Fibroblast of lung (primary cell): ENCODE data around the gene GRB10. TPM values are rescaled to one million over a fixed set of nuclear protein-coding genes. Genes with fewer than 3 reads are reported as not detected.

Experiments
- DNase-seq, 2 donors: peaks; one replicate each; pipeline versions ENCODE4 v3.0.0 to v3.0.0-alpha.2; 2010; ENCODE audit warnings: low read depth in 2 of 2
- H2AFZ ChIP-seq: 2 replicates; pipeline ENCODE4 v1.5.1; 2012; ENCODE audit warnings: low read length, control low read depth, inconsistent platforms
- H3K27ac ChIP-seq: 2 replicates; pipeline ENCODE4 v1.5.1; 2011; ENCODE audit warnings: low read length, control low read depth; ENCODE audit not compliant: insufficient read depth
- H3K27me3 ChIP-seq: 2 replicates; pipeline ENCODE4 v1.5.1; 2011; ENCODE audit warnings: mild to moderate bottlenecking, low read length; ENCODE audit not compliant: control insufficient read depth, insufficient read depth
- H3K36me3 ChIP-seq: 2 replicates; pipeline ENCODE4 v1.5.1; 2011; ENCODE audit warnings: low read length; ENCODE audit not compliant: control insufficient read depth, insufficient read depth
- H3K4me1 ChIP-seq: 2 replicates; pipeline ENCODE4 v1.5.1; 2011; ENCODE audit warnings: low read length; ENCODE audit not compliant: control insufficient read depth, insufficient read depth; ENCODE audit errors: extremely low read depth
- H3K4me2 ChIP-seq: 2 replicates; pipeline ENCODE4 v1.5.1; 2011; ENCODE audit warnings: low read length, control low read depth; ENCODE audit not compliant: insufficient read depth; ENCODE audit errors: extremely low read depth
- H3K4me3 ChIP-seq, 4 experiments: fragments of 200-600 bp in 1 of 4; sonication (generic) in 1 of 4; replicated peaks in 1 of 4; 2 replicates each; pipeline ENCODE4 v1.5.1; 2011 to 2016; ENCODE audit warnings: low read length in 4 of 4, low read depth in 3 of 4, mild to moderate bottlenecking in 3 of 4, control low read depth in 2 of 4, inconsistent platforms in 1 of 4, mixed read lengths in 1 of 4; ENCODE audit not compliant: insufficient read depth in 1 of 4; ENCODE audit errors: control extremely low read depth in 1 of 4
- H3K79me2 ChIP-seq: 2 replicates; pipeline ENCODE4 v1.5.1; 2012; ENCODE audit warnings: mild to moderate bottlenecking, low read length, inconsistent platforms; ENCODE audit not compliant: control insufficient read depth, insufficient read depth
- H3K9ac ChIP-seq: 2 replicates; pipeline ENCODE4 v1.5.1; 2011; ENCODE audit warnings: mild to moderate bottlenecking, low read length, control low read depth; ENCODE audit not compliant: insufficient read depth
- H3K9me3 ChIP-seq: 2 replicates; pipeline ENCODE4 v1.5.1; 2012; ENCODE audit warnings: low read depth, low read length; ENCODE audit not compliant: control insufficient read depth, insufficient read depth
- H4K20me1 ChIP-seq: 2 replicates; pipeline ENCODE4 v1.5.1; 2011; ENCODE audit warnings: low read length; ENCODE audit not compliant: control insufficient read depth, insufficient read depth; ENCODE audit errors: extremely low read depth
- CTCF ChIP-seq, 2 donors: IDR thresholded peaks in 1 of 2; conservative IDR thresholded peaks in 1 of 2; 1 replicate in 1 of 2; 2 replicates in 1 of 2; pipeline ENCODE4 v1.5.1; 2011 to 2012; ENCODE audit warnings: low read length in 2 of 2, control low read depth in 1 of 2, inconsistent platforms in 1 of 2, low read depth in 1 of 2, mild to moderate bottlenecking in 1 of 2
- EZH2 ChIP-seq: IDR thresholded peaks from 2 replicates; pipeline ENCODE4 v1.5.1; 2012; ENCODE audit warnings: low read length, control low read depth, mild to moderate bottlenecking; ENCODE audit errors: missing control alignments
- polyA plus RNA-seq, 2 donors: library from polyadenylated mRNA; depleted of rRNA in 1 of 2; stranded (reverse) in 1 of 2; unstranded in 1 of 2; fragments of >200 nt; gene quantifications; 2 replicates each; pipeline ENCODE4 v1.2.1, GENCODE V29; 2011 to 2012; ENCODE audit warnings: missing spikeins in 1 of 2
- total RNA-seq: library from RNA; depleted of rRNA; stranded (reverse); fragments of >200 nt; gene quantifications from 2 replicates; pipeline ENCODE4 v1.2.1, GENCODE V29; 2014

GRB10 gene
- total and polyA plus RNA-seq, 2 donors (not counting 1 experiment from before 2014, with no cell fraction given): 11.1 to 64.1 TPM

DNA sequence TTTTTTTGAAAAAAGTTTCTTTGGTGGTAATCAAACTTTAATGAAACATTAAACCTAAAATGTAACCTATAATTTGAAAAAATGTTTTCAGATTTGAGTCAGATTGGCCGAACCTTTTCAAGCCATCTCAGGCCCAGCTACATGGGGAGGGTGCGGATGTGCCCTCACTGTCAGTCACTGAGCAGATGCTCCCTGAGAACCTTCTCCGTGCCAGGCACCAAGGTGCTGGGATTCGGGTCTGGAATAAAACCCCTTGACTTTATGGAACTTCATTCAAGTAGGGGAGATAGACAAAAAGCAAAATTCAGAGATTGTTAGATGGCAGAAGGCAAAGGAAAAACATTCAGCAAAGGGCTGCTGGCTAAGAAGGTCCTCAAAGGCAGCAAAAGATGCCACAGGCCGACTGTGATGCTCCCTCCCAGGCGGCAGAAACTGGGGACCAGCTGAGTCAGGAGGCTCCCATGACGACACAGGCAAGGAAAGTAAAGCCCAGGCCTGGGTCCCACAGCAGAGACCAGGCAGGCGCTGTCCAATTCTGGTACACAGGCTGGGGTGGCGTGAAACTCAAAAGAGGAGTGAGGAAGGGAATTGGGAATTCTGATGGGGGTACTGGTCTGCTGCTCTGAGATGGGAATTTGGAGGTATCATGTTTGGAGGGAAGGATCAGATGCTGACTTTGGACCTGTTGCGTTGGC is 135.3 kb downstream of the GRB10 start:
- Histone ChIP-seq H4K20me1 (no peaks in the 10 kb centered on the region), H2AFZ (no peak overlapping the region), H3K4me2 (no peak overlapping the region), H3K4me3 (no peak overlapping the region), H3K79me2 (no peaks in the 10 kb centered on the region), H3K9ac (no peak overlapping the region), H3K27ac (no peak overlapping the region), H3K27me3 (no peaks in the 10 kb centered on the region), H3K36me3 (no peaks in the 10 kb centered on the region), H3K4me1 (no peaks in the 10 kb centered on the region), H3K9me3 (no peaks in the 10 kb centered on the region)
- DNase-seq: no peak
- TF ChIP-seq EZH2: no peak
- TF ChIP-seq CTCF (conservative IDR thresholded peaks at IDR 0.05 in 1 of 2, IDR thresholded peaks at IDR 0.05 in 1 of 2; ENCODE audit: low read depth in 1 of 2, low read length in 2 of 2): no peak

DNA sequence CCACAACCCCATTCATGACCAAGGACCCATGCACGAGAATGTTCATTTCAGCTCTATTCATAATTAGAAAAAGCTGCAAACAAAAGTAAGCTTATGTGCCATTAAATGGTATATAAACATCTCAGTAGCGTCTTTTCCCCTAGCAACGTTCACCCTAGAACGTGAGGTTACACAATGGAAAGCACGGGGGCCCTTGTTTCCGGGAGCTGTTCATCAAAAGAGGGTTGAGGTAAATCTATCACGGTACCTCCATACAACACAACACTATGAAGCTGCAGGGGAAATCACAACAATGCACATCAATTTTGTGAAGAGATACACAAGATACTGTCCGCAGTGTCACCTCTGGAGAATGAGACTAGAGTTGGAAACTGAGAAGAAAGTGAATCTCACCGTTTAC is 136.6 kb downstream of the GRB10 start:
- H3K27me3 ChIP-seq: no peaks in the 10 kb centered on the region
- no peak overlapping the region for H3K4me3 ChIP-seq
- H3K9me3 ChIP-seq: no peaks in the 10 kb centered on the region
- no peak overlapping the region for H2AFZ ChIP-seq
- no peak overlapping the region for H3K27ac ChIP-seq
- no peak for TF ChIP-seq CTCF (conservative IDR thresholded peaks at IDR 0.05 in 1 of 2, IDR thresholded peaks at IDR 0.05 in 1 of 2; ENCODE audit: low read depth in 1 of 2, low read length in 2 of 2)
- no peak for TF ChIP-seq EZH2
- H3K79me2 ChIP-seq: no peaks in the 10 kb centered on the region
- no peak overlapping the region for H3K9ac ChIP-seq
- H4K20me1 ChIP-seq: no peaks in the 10 kb centered on the region
- no peak overlapping the region for H3K4me2 ChIP-seq
- no peaks in the 10 kb centered on the region for H3K36me3 ChIP-seq
- no peaks in the 10 kb centered on the region for H3K4me1 ChIP-seq
- DNase-seq: no peak

DNA sequence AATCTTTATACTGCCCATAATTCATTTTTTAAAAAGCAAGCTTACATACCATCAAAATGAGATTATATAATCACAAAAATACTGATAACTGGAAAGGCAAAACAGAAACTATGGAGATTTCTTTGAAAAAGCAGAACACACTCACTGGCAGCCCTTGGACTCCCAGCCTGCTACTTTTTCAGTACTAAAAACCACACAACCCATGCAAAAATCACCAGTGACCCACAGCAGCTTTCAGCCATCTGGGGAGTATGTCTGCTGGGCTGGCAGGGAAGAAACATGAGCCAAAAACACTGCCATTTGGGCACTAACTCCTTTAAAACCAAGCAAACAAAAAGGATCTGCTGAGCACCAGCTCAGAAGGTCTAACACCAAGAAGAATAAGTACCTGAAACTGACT is 137.5 kb downstream of the GRB10 start:
- H3K4me3 ChIP-seq: no peak overlapping the region
- H3K79me2 ChIP-seq: no peaks in the 10 kb centered on the region
- H2AFZ ChIP-seq: no peak overlapping the region
- no peaks in the 10 kb centered on the region for H3K36me3 ChIP-seq
- H3K27ac ChIP-seq: no peak overlapping the region
- H3K9ac ChIP-seq: no peak overlapping the region
- no peaks in the 10 kb centered on the region for H3K9me3 ChIP-seq
- TF ChIP-seq CTCF (conservative IDR thresholded peaks at IDR 0.05 in 1 of 2, IDR thresholded peaks at IDR 0.05 in 1 of 2; ENCODE audit: low read depth in 1 of 2, low read length in 2 of 2): no peak
- TF ChIP-seq EZH2: no peak
- DNase-seq: no peak
- H3K4me1 ChIP-seq: no peaks in the 10 kb centered on the region
- H3K27me3 ChIP-seq: no peaks in the 10 kb centered on the region
- H3K4me2 ChIP-seq: no peak overlapping the region
- no peaks in the 10 kb centered on the region for H4K20me1 ChIP-seq
